ENCODE measurements around the gene AFAP1L1. TPM values are rescaled to one million over a fixed set of nuclear protein-coding genes. Genes with fewer than 3 reads are reported as not detected.

The AFAP1L1 gene
- total and polyA plus RNA-seq, 2 of the 13 experiments (the other 11 are each of a cell fraction or from before 2014, with no cell fraction given) = 0.38 to 1.0 TPM

DNA sequence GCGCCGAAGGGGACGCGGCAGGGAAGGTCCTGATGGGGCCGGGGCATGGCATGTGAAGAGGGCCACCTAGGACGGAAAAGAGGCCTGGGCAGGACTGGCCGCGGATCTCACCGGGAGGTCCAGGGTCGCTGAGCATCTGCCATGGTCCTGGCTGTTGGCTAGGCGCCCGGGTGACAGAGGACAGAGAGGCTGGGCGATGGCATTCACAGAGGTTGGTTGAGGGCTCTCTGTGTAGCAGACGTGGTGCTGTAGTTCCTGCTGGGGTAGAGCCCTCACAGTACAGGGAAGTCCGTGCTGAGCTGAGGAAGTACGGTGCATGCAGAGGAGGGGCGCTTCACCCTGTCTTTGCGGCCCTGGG, 86.6 kb downstream of the AFAP1L1 start (continued):
- TF ChIP-seq THAP7 (CRISPR knock-in tag; IDR thresholded peaks at IDR 0.05) (peak; percentile 69), KDM5B (CRISPR knock-in tag; IDR thresholded peaks at IDR 0.05; ENCODE audit: borderline replicate concordance) (no peak), ZNF713 (CRISPR knock-in tag; IDR thresholded peaks at IDR 0.05) (0 out of 2 replicates have a peak, but pooled peaks have one; percentile 55), ZNF619 (CRISPR knock-in tag; IDR thresholded peaks at IDR 0.05) (0 out of 2 replicates have a peak, but pooled peaks have one; percentile 53), RFXAP (CRISPR knock-in tag; IDR thresholded peaks at IDR 0.05; ENCODE audit: borderline replicate concordance) (no peak), EEA1 (CRISPR knock-in tag; IDR thresholded peaks at IDR 0.05; ENCODE audit: borderline replicate concordance) (peak; percentile 5; the same call in 1 of the 2 replicates), SMYD3 (CRISPR knock-in tag; IDR thresholded peaks at IDR 0.05) (no peak), ZNF317 (CRISPR knock-in tag; IDR thresholded peaks at IDR 0.05) (0 out of 2 replicates have a peak, but pooled peaks have one; percentile 21), SIN3B (IDR thresholded peaks at IDR 0.05; ENCODE audit: low read length) (no peak), DRAP1 (CRISPR knock-in tag; IDR thresholded peaks at IDR 0.05) (no peak), ZNF550 (CRISPR knock-in tag; IDR thresholded peaks at IDR 0.05; ENCODE audit: borderline replicate concordance) (0 out of 2 replicates have a peak, but pooled peaks have one; percentile 33)
- TF ChIP-seq, protein P1, sequence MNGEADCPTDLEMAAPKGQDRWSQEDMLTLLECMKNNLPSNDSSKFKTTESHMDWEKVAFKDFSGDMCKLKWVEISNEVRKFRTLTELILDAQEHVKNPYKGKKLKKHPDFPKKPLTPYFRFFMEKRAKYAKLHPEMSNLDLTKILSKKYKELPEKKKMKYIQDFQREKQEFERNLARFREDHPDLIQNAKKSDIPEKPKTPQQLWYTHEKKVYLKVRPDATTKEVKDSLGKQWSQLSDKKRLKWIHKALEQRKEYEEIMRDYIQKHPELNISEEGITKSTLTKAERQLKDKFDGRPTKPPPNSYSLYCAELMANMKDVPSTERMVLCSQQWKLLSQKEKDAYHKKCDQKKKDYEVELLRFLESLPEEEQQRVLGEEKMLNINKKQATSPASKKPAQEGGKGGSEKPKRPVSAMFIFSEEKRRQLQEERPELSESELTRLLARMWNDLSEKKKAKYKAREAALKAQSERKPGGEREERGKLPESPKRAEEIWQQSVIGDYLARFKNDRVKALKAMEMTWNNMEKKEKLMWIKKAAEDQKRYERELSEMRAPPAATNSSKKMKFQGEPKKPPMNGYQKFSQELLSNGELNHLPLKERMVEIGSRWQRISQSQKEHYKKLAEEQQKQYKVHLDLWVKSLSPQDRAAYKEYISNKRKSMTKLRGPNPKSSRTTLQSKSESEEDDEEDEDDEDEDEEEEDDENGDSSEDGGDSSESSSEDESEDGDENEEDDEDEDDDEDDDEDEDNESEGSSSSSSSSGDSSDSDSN (CRISPR knock-in tag; IDR thresholded peaks at IDR 0.05) = peak; percentile 49

Data from HepG2 (cell line).